ENCODE measurements around the gene TF.

Gene TF

DNA sequence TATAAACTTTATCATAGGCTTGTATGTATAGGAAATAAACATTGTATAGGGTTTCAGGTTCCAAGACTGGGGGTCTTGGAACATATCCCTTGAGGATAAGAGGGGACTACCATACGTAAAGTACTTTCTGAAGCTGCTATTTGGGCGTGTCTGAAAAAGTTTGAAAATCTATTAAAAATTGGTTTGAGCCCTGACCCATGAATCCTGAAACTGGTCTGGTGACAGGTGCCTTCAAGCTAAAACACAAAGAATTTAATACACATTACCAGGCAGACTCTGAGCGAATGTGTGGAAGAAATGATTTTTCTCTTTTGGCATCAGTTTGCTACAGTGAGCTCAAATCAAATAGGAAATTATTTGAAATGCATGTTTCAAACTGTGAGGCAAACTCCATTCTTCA, 16.3 kb downstream of the TF start:
- CTCF ChIA-PET = no interaction called here
- H3K27ac ChIP-seq = no peak overlapping the region
- DNase-seq (ENCODE audit: low spot score) = no peak
- POLR2A ChIA-PET (ENCODE audit: low non-redundant PET) = no interaction called here
- TF ChIP-seq, protein P1, sequence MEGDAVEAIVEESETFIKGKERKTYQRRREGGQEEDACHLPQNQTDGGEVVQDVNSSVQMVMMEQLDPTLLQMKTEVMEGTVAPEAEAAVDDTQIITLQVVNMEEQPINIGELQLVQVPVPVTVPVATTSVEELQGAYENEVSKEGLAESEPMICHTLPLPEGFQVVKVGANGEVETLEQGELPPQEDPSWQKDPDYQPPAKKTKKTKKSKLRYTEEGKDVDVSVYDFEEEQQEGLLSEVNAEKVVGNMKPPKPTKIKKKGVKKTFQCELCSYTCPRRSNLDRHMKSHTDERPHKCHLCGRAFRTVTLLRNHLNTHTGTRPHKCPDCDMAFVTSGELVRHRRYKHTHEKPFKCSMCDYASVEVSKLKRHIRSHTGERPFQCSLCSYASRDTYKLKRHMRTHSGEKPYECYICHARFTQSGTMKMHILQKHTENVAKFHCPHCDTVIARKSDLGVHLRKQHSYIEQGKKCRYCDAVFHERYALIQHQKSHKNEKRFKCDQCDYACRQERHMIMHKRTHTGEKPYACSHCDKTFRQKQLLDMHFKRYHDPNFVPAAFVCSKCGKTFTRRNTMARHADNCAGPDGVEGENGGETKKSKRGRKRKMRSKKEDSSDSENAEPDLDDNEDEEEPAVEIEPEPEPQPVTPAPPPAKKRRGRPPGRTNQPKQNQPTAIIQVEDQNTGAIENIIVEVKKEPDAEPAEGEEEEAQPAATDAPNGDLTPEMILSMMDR (conservative IDR thresholded peaks at IDR 0.05; ENCODE audit: low read depth) = no peak

- ChIA-PET CTCF (no interaction called here), POLR2A (ENCODE audit: low non-redundant PET) (interaction anchor here (0.6 kb wide), 1 partner anchor 1306 kb away, joined by 3 read pairs; no protein-coding TSS in a partner anchor)
- no peak for DNase-seq (ENCODE audit: low spot score)
- TF ChIP-seq, protein P1 (conservative IDR thresholded peaks at IDR 0.05; ENCODE audit: low read depth) = no peak
- no peak overlapping the region for H3K27ac ChIP-seq
These were observed 17.8 kb downstream of the TF start for GRCh38 chr3:133763797-133764683.

DNA sequence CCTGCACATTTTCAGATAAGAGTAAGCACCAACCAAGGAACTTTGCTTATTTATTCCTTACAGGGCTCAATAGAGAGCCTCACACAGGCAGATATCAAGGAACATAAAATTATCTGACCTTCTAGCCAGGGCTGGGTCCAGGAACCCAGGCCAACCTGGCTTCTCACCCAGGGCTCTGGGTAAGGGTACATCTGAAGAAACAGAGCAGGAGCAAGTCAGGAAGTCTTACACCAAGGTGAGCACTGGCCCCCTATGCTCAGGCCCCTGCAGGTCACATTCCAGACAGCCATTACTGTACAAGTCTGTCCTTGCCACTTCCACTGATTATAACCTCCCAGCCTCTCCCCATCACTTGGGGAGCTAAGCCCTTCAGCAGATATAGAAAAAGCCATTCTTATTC, 19.1 kb downstream of the TF start:
- TF ChIP-seq, protein P1 (conservative IDR thresholded peaks at IDR 0.05; ENCODE audit: low read depth) = no peak
- CTCF ChIA-PET = no interaction called here
- POLR2A ChIA-PET (ENCODE audit: low non-redundant PET) = no interaction called here
- no peak overlapping the region for H3K27ac ChIP-seq
- DNase-seq (ENCODE audit: low spot score) = no peak

DNA sequence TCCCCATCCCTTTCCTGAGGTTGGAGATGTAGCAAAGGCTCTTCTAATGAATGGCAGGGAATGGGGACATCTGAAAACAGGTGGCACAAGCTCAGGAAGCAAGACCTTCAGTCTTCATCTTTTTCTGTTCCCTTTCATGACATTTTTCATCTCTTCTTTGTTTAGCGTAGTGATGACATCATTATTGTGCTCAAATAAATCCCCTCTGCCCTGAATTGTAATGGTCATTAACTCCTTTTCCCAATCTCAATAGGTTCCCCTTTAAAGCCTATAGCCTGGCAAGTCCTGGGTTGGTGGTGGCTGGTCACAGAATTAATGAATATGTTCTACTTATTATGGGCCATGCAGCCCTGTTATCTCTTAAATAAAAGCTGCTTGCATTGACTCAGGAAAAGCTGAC, 21.4 kb downstream of the TF start:
- CTCF ChIA-PET = no interaction called here
- TF ChIP-seq, protein P1 (conservative IDR thresholded peaks at IDR 0.05; ENCODE audit: low read depth) = no peak
- no peak for DNase-seq (ENCODE audit: low spot score)
- POLR2A ChIA-PET (ENCODE audit: low non-redundant PET) = no interaction called here
- H3K27ac ChIP-seq = no peak overlapping the region

DNA sequence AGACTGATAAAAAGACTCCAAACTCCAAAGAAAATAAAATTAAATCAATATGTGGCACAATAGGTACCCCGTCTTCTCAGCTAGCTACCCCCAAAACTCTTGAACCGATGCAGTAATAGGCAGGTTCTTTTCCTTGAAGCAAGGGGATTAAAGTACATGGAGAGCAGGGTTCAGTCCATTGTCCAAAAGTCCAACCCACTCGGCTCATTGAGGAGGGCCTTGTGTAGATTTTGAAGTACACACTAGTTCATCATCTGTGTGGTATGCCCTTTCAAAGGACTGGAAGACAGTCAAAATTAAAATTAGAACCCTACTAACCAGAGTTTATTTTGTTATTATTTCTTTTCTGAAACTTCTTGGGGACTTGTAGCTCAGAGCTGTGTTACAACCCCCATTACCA, 23.3 kb downstream of the TF start:
- ChIA-PET CTCF (no interaction called here), POLR2A (ENCODE audit: low non-redundant PET) (no interaction called here)
- TF ChIP-seq, protein P1 (conservative IDR thresholded peaks at IDR 0.05; ENCODE audit: low read depth) = no peak
- DNase-seq (ENCODE audit: low spot score) = no peak
- no peak overlapping the region for H3K27ac ChIP-seq

DNA sequence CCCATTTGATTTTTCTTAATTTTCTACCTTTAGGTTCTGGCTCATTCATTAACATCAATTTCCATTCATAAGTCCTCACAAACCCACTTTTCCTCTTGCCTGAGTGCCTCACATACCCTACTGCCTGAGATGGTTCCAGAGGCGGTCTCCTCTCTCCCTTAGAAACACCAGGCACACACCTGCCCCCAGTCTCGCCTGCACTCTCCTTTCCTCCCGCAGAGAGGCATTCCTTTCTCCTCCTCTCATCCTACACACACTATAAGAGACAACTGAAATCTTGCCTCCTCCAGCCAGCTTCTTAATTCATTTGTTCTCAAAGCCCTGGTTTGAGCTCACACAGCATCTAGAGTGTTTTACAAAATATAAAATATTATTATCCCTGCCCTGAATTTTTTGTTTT, 27.5 kb downstream of the TF start:
- ChIA-PET POLR2A (ENCODE audit: low non-redundant PET) (no interaction called here), CTCF (interaction anchor here (0.7 kb wide), 1 partner anchor 174 kb away, joined by 4 read pairs; no protein-coding TSS in a partner anchor)
- H3K27ac ChIP-seq = no peak overlapping the region
- no peak for DNase-seq (ENCODE audit: low spot score)
- TF ChIP-seq, protein P1 (conservative IDR thresholded peaks at IDR 0.05; ENCODE audit: low read depth) = no peak
